ENCODE results near the gene FHL3. TPM values are rescaled to one million over a fixed set of nuclear protein-coding genes. Genes with fewer than 3 reads are reported as not detected.

FHL3 gene
- total and polyA plus RNA-seq, 2 experiments from 2014 or later = 28.3 to 49.0 TPM

GRCh38 chr1:37998089-37998808 is 7.1 kb downstream of the FHL3 start (continued):
- TF ChIP-seq, protein P1, sequence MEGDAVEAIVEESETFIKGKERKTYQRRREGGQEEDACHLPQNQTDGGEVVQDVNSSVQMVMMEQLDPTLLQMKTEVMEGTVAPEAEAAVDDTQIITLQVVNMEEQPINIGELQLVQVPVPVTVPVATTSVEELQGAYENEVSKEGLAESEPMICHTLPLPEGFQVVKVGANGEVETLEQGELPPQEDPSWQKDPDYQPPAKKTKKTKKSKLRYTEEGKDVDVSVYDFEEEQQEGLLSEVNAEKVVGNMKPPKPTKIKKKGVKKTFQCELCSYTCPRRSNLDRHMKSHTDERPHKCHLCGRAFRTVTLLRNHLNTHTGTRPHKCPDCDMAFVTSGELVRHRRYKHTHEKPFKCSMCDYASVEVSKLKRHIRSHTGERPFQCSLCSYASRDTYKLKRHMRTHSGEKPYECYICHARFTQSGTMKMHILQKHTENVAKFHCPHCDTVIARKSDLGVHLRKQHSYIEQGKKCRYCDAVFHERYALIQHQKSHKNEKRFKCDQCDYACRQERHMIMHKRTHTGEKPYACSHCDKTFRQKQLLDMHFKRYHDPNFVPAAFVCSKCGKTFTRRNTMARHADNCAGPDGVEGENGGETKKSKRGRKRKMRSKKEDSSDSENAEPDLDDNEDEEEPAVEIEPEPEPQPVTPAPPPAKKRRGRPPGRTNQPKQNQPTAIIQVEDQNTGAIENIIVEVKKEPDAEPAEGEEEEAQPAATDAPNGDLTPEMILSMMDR (conservative IDR thresholded peaks at IDR 0.05; ENCODE audit: low read depth in 2 of 2) = no peak
- no peak for TF ChIP-seq JUNB (IDR thresholded peaks at IDR 0.05; ENCODE audit: unreplicated experiment)
- no peak for TF ChIP-seq ZNF331 (CRISPR knock-in tag; IDR thresholded peaks at IDR 0.05; ENCODE audit: low read depth)
- no peak for TF ChIP-seq ETS1 (IDR thresholded peaks at IDR 0.05)
- TF ChIP-seq POLR2AphosphoS5 (IDR thresholded peaks at IDR 0.05; ENCODE audit: low read depth) = no peak

DNA sequence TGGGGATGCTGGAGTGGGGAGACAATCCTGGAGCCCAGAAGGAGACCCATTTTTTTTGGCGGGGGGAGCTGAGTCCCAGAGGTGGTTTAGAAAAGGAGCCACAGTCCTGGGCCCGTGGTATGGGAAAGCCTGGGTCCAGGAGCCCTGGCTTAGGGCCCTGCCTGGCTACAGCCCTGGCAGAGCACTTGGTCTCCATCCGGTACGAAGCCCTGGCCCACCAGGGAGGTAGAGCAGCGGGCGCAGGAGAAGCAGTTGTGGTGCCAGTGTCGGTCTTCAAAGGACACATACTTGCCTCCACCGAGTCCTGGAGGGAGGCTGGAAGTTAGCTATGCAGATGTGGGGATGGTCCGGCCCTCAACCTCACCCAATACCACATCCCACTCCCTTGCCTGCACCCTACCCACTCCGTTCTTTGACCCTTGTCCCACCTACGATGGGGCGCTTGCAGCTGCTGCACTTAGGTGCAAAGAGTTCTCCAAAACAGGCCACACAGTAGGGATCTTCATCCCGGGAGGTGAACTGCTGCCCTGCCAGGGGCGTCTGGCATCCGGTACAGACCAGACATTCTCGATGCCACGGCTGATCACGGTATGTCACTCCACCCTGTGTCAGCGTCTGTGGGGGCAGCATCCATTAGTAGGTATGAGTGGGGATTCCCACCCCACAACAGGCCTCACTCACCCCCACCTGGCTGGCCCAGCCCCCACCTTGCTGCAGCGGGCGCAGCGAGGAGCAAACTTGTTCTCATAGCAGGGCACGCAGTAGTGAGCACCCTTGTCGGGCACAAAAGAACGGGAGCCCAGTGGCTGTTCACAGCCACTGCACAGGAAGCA is 7.8 kb downstream of the FHL3 start:
- H3K36me3 Mint-ChIP-seq (ENCODE audit: low read depth) = peaks cover 28% of the 10 kb centered on the region
- Histone ChIP-seq H2AFZ (no peak overlapping the region), H3K27me3 (ENCODE audit: insufficient read depth) (no peaks in the 10 kb centered on the region), H3K9me2 (ENCODE audit: insufficient read depth) (no peaks in the 10 kb centered on the region), H3K36me3 (ENCODE audit: insufficient read depth) (peaks cover 15% of the 10 kb centered on the region; the same call in 1 of the 2 replicates), H3K4me1 (ENCODE audit: insufficient read depth) (peaks cover 52% of the 10 kb centered on the region), H3K4me2 (peak overlapping the region; percentile 83; the same call in 1 of the 2 replicates), H4K20me1 (replicated peaks; ENCODE audit: insufficient read depth) (no peaks in the 10 kb centered on the region), H3K79me2 (replicated peaks; ENCODE audit: insufficient read depth) (peaks cover 11% of the 10 kb centered on the region), H3F3A (replicated peaks; ENCODE audit: low read depth) (peaks cover 22% of the 10 kb centered on the region), H3K4me3 (peak overlapping the region; percentile 67; the same call in 1 of the 2 replicates), H3K27ac (ENCODE audit: low read depth) (peak overlapping the region; percentile 96)
- H3K4me3 Mint-ChIP-seq = no peak overlapping the region
- ATAC-seq (no peak), DNase-seq (ENCODE audit: low spot score) (no peak)
- H3K4me1 Mint-ChIP-seq = peaks cover 55% of the 10 kb centered on the region
- peaks cover 25% of the 10 kb centered on the region for H3K27me3 Mint-ChIP-seq (ENCODE audit: insufficient read depth, low read depth, poor library complexity)
- peak overlapping the region; percentile 96 for H3K27ac Mint-ChIP-seq
- H3K9me3 Mint-ChIP-seq = no peaks in the 10 kb centered on the region; the same call in 2 of the 3 replicates
- TF ChIP-seq POLR2AphosphoS5 (IDR thresholded peaks at IDR 0.05; ENCODE audit: low read depth) (no peak), STAT1 (IDR thresholded peaks at IDR 0.05; ENCODE audit: unreplicated experiment) (no peak), ETS1 (IDR thresholded peaks at IDR 0.05) (no peak), CREB1 (CRISPR knock-in tag; IDR thresholded peaks at IDR 0.05; ENCODE audit: low read depth) (no peak), EZH2phosphoT487 (IDR thresholded peaks at IDR 0.05; ENCODE audit: unreplicated experiment) (no peak)
- TF ChIP-seq, protein P2, sequence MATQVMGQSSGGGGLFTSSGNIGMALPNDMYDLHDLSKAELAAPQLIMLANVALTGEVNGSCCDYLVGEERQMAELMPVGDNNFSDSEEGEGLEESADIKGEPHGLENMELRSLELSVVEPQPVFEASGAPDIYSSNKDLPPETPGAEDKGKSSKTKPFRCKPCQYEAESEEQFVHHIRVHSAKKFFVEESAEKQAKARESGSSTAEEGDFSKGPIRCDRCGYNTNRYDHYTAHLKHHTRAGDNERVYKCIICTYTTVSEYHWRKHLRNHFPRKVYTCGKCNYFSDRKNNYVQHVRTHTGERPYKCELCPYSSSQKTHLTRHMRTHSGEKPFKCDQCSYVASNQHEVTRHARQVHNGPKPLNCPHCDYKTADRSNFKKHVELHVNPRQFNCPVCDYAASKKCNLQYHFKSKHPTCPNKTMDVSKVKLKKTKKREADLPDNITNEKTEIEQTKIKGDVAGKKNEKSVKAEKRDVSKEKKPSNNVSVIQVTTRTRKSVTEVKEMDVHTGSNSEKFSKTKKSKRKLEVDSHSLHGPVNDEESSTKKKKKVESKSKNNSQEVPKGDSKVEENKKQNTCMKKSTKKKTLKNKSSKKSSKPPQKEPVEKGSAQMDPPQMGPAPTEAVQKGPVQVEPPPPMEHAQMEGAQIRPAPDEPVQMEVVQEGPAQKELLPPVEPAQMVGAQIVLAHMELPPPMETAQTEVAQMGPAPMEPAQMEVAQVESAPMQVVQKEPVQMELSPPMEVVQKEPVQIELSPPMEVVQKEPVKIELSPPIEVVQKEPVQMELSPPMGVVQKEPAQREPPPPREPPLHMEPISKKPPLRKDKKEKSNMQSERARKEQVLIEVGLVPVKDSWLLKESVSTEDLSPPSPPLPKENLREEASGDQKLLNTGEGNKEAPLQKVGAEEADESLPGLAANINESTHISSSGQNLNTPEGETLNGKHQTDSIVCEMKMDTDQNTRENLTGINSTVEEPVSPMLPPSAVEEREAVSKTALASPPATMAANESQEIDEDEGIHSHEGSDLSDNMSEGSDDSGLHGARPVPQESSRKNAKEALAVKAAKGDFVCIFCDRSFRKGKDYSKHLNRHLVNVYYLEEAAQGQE (IDR thresholded peaks at IDR 0.05; ENCODE audit: unreplicated experiment) = no peak

Data from GM23338 (cell line).